CD4-positive, alpha-beta T cell treated with Interleukin-17A for 4 hours (primary cell): ENCODE data around the gene CDR2.
"Not testable (repeated sequence)": the region's sequence is repeated elsewhere in the genome, so short reads cannot be mapped to it uniquely, and the experiment has no call there.

Source experiments
- DNase-seq: peaks from one replicate; pipeline ENCODE4 v3.0.0-alpha.2; 2020; ENCODE audit warnings: mixed read lengths

Gene CDR2

DNA sequence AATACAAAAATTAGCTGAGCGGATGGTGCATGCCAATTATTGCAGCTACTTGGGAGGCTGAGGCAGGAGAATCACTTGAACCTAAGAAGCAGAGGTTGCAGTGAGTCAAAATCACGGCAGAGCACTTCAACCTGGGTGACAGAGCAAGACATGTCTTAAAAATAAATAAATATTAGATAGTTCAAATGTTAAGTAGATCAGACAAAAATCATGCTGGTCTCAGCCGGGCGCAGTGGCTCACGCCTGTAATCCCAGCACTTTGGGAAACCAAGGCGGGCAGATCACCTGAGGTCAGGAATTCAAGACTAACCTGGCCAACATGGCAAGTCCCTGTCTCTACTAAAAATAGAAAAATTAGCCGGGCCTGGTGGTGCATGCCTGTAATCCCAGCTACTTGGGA is 73.0 kb downstream of the CDR2 start:
- not testable (repeated sequence) for DNase-seq

DNA sequence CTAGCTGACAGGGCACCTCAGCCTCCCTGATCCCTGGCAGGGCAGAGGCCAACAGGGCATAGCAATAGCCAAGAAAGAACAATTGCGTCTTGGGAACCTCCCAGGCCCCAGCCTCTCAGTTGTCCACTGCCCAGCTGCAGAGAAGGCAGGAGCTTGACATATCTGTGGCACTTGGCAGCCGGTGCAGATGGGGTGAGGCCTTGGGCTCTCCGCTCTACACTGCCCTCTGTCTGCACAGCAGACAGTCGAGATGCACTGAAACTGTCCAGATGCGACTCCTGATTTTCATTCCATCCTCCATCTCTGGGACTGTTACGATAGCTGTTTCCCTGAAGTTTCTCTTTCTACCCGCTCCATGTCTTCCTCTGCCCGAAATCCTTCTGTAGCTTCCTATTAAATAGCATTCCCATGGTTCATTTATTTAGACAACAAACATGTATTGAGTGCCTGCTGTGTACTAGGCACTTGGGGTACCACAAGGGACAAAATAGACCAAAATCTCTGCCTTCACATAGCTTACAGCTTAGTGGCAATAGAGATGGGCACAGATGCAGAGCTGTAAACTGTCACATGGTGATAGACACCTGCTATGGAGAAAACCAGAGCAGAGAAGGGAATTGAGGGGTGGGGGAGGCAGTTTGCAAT is 73.9 kb downstream of the CDR2 start:
- DNase-seq, result peak; percentile 62

DNA sequence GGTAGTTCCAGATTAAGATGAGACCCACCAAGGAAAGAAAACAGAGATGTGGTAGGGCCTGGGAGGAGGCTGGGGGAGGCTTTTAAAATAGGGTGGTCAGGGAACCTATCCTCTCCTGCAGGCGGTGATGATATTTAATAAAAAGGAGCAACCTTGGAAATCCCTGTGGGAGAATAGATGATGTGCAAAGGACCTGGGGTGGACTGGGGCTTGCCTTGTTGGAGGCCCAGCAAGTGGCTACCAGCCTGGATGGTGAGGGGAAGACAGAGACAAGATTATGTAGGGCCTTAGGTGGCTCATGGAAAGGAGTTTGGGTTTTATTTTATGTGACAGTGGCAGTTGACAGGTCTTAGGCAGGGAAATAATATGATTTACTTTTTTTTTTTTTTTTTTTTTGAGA is 75.4 kb downstream of the CDR2 start:
- DNase-seq, result no peak

DNA sequence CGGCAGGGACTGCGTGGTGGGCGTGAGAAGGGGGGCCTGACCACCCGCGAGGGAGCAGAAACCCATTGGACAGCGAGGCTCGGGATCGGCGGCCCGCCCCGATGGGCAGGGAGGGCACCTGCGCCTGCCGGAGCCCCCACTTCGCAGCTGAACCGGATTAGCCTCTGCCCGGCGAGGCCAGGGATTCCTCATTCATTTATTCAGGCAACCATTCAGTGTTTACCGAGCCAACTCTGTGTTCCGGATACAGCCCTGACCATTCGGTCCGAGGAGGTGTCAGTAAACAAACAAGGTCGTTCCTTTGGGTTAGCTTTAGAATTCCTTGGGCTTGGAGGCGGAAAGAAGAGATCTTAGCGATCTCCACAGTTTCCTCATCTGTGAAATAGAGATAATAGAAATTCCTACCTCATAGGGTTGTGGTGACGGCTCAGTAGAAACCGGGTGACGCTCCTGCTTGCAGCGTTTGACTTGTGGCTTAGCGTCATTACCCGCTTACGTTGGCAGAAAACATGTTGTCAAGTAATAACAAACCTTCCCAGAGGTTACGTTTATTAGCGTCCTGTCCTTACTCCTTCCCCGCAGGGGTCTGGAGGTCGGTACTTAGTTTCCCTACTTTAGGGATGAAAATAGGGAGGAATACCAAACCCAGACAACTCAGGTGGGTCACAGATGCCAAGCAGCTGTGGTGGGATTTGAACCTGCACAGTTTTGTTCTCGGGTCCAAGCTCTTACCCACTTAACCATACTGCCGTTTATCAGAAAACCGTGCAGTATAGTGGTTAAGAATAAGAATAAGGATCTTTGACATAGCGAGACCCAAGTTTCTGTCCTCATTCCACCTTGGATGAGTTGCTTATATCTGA is 76.3 kb downstream of the CDR2 start:
- peak; percentile 74 for DNase-seq

DNA sequence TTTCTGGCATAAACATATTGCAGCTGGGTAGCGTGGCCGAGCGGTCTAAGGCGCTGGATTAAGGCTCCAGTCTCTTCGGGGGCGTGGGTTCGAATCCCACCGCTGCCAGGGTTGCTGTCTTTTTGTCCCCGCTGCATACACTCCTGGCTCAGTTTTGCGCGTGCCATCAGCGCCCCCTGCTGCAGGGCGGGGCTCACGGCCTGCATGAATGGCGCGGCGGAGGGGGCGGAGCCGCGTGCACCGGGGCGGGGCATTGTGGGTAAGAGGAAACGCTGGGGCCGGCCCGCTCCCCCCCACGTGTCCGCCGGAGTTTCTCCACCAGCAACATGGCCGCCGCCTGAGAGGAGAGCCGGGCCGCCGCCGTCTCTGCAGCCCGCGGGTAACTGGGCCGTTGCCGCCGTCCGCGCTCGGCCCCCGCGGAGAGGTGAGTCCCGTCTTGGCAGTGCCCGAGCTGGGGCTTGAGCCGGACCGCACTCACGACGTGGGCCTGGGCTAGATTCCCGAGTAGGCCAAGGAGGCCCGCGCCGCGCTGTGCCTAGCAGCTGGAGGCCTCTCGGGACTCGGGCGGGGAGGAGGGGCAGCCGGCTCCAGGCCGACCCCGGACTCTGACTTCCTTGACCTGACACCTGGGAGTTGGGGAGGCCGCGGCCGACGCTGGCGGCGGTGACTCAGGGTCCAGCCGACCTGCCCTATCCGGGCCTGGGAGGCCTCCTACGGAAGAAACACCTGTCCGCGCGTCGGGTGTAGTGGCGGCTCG is 77.1 kb downstream of the CDR2 start, which contains the start of gene POLR3E:
Gene POLR3E (plus strand): TSS at position 296 of the 757 bp plus-strand sequence. CDS start 5,560 bp downstream, outside the sequence.
- DNase-seq, result peak; percentile 100

DNA sequence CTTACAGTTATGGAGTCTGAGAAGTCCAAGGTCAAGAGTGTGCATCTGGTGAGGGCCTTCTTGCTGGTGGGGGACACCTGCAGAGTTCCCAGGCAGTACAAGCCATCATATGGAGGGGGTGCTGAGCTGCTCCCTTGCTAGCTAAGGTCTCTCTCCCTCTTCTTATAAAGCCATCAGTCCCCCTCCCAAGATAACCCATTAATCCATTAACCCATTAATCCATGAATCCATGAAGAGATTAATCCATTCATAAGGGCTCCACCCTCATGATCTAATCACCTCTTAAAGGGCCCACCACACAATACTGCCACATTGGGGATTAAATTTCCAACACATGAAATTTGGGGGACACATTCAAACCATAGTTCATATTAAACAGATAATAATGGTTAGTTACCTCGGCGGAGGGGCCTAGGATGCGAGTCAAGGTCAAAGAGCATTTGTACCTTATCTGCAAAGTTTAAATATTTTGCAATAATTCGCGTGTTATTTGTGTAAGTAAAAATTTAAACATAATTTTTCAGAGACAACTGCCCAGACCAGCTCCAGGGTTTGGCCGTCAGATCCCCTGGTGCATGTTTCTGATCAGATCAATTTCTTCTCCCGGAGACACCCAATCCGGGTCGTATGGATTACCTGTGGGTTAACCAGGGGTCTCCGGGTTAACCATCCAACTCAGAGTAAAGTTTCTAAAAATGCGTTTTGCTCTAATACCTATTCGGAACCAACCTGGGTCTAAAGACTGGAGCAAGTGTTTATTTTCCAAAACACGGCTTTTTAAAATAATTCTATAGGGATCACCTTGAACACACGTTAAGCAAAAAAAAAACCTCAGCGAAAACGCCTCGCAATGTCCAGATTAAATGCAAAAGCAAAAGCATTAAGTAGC is 78.0 kb downstream of the CDR2 start:
- peak; percentile 9 for DNase-seq
